Prostate gland (tissue), 2 donors: ENCODE data around the gene SQSTM1.

Experiments used
- CTCF ChIP-seq, 4 experiments: fragments of 200-600 bp in 2 of 4; fragments of 450-650 bp in 2 of 4; sonication (generic) in 2 of 4; IDR thresholded peaks; 1 replicate in 3 of 4; 2 replicates in 1 of 4; pipeline ENCODE4 v1.5.1; 2016 to 2019; ENCODE audit warnings: antibody characterized with exemption in 4 of 4, mild to moderate bottlenecking in 2 of 4, moderate library complexity in 2 of 4
- POLR2A ChIP-seq: fragments of 450-650 bp; IDR thresholded peaks from one replicate; pipeline ENCODE4 v1.6.1; 2016; ENCODE audit warnings: antibody characterized with exemption, mild to moderate bottlenecking

- no peak for TF ChIP-seq CTCF (IDR thresholded peaks at IDR 0.05)
- no peak for TF ChIP-seq POLR2A
These were observed 8.4 kb upstream of the SQSTM1 start for GRCh38 chr5:179812135-179812825.
